Measurements from ENCODE around the gene SMIM30. TPM values are rescaled to one million over a fixed set of nuclear protein-coding genes. Genes with fewer than 3 reads are reported as not detected.
A peak's percentile ranks its signal among the peaks of the same experiment; 100 is the strongest.
"Not testable (repeated sequence)": the region's sequence is repeated elsewhere in the genome, so short reads cannot be mapped to it uniquely, and the experiment has no call there.

Gene SMIM30, protein sequence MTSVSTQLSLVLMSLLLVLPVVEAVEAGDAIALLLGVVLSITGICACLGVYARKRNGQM
- polyA plus RNA-seq (ENCODE audit: insufficient read length in 12 of 12), result 100 to 1,000 TPM in 10 of 12 donors, 10 to 100 TPM in 1, not detected in 1; 60.3 to 145 (median 117) TPM
- long read RNA-seq, donor 1, transcript SMIM30-202 (2 exons, 818 nt), result minor isoform, 11 of 61 reads
- long read RNA-seq, donor 1, transcript SMIM30-201 (3 exons, 1,070 nt), result major isoform, 46 of 61 reads
- long read RNA-seq, donor 1, partial matches to known transcripts, result 0 of 61 reads
- long read RNA-seq, donor 1, other reads (novel, unspliced or antisense), result 0 of 61 reads
- long read RNA-seq, donor 2, transcript SMIM30-202 (2 exons, 818 nt), result minor isoform, 23 of 132 reads
- long read RNA-seq, donor 2, transcript SMIM30-201 (3 exons, 1,070 nt), result major isoform, 104 of 132 reads
- long read RNA-seq, donor 2, transcript SMIM30-204 (3 exons, 962 nt), result minor isoform, 5 of 132 reads
- long read RNA-seq, donor 2, partial matches to known transcripts, result 0 of 132 reads
- long read RNA-seq, donor 2, other reads (novel, unspliced or antisense), result 0 of 132 reads
- long read RNA-seq, donor 3, transcript SMIM30-202 (2 exons, 818 nt), result minor isoform, 7 of 46 reads
- long read RNA-seq, donor 3, transcript SMIM30-201 (3 exons, 1,070 nt), result major isoform, 38 of 46 reads
- long read RNA-seq, donor 3, partial matches to known transcripts, result 0 of 46 reads
- long read RNA-seq, donor 3, other reads (novel, unspliced or antisense), result 0 of 46 reads
- long read RNA-seq, donor 4, transcript SMIM30-202 (2 exons, 818 nt), result minor isoform, 10 of 41 reads
- long read RNA-seq, donor 4, transcript SMIM30-201 (3 exons, 1,070 nt), result major isoform, 31 of 41 reads
- long read RNA-seq, donor 4, partial matches to known transcripts, result 0 of 41 reads
- long read RNA-seq, donor 4, other reads (novel, unspliced or antisense), result 0 of 41 reads
- long read RNA-seq, donor 5, transcript SMIM30-201 (3 exons, 1,070 nt), result major isoform, 66 of 83 reads
- long read RNA-seq, donor 5, transcript SMIM30-202 (2 exons, 818 nt), result minor isoform, 15 of 83 reads
- long read RNA-seq, donor 5, partial matches to known transcripts, result 0 of 83 reads
- long read RNA-seq, donor 5, other reads (novel, unspliced or antisense), result 0 of 83 reads
- long read RNA-seq, donor 6, transcript SMIM30-201 (3 exons, 1,070 nt), result major isoform, 36 of 45 reads
- long read RNA-seq, donor 6, partial matches to known transcripts, result 7 of 45 reads
- long read RNA-seq, donor 6, other reads (novel, unspliced or antisense), result 0 of 45 reads
- long read RNA-seq, donor 7, transcript SMIM30-201 (3 exons, 1,070 nt), result major isoform, 34 of 45 reads
- long read RNA-seq, donor 7, transcript SMIM30-202 (2 exons, 818 nt), result minor isoform, 7 of 45 reads
- long read RNA-seq, donor 7, partial matches to known transcripts, result 0 of 45 reads
- long read RNA-seq, donor 7, other reads (novel, unspliced or antisense), result 0 of 45 reads
- long read RNA-seq, donor 8, transcript SMIM30-201 (3 exons, 1,070 nt), result major isoform, 68 of 91 reads
- long read RNA-seq, donor 8, transcript SMIM30-202 (2 exons, 818 nt), result minor isoform, 23 of 91 reads
- long read RNA-seq, donor 8, partial matches to known transcripts, result 0 of 91 reads
- long read RNA-seq, donor 8, other reads (novel, unspliced or antisense), result 0 of 91 reads
- long read RNA-seq, donor 9, transcript SMIM30-201 (3 exons, 1,070 nt), result major isoform, 34 of 41 reads
- long read RNA-seq, donor 9, partial matches to known transcripts, result 0 of 41 reads
- long read RNA-seq, donor 9, other reads (novel, unspliced or antisense), result 0 of 41 reads
- long read RNA-seq, donor 10, transcript SMIM30-202 (2 exons, 818 nt), result minor isoform, 11 of 85 reads
- long read RNA-seq, donor 10, transcript SMIM30-201 (3 exons, 1,070 nt), result major isoform, 74 of 85 reads
- long read RNA-seq, donor 10, partial matches to known transcripts, result 0 of 85 reads
- long read RNA-seq, donor 10, other reads (novel, unspliced or antisense), result 0 of 85 reads
- long read RNA-seq, donor 11, transcript SMIM30-201 (3 exons, 1,070 nt), result major isoform, 74 of 87 reads
- long read RNA-seq, donor 11, transcript SMIM30-202 (2 exons, 818 nt), result minor isoform, 10 of 87 reads
- long read RNA-seq, donor 11, partial matches to known transcripts, result 0 of 87 reads
- long read RNA-seq, donor 11, other reads (novel, unspliced or antisense), result 0 of 87 reads

- peak; percentile 92 for DNase-seq
Measured at GRCh38 chr7:113118074-113118959, at the start of gene SMIM30. Gene SMIM30 (minus strand): TSS chr7:113118554. CDS start chr7:113117578, 976 bp downstream.

GRCh38 chr7:113166176-113166575 lies 47.8 kb upstream of the SMIM30 start:
- DNase-seq, result not testable (repeated sequence)

DNA sequence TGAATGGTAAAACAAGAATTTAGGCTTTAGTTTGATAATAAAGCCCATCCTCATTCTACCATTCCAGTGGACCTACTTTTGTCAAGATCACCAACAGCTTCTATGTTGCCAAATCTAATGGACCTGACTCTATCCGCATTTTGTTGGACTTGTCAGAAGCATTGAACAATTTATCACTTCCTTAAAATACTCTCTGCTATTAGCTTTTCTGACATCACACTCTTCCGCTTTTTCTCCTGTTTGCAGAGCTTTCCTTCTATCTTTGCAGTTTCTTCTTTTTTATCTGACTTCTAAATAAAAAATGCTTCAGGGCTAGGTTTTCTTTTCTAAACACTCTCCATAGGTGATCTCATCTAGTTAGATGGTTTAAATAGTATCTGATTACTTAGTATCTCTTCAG lies 42.7 kb upstream of the SMIM30 start:
- no peak for DNase-seq

DNA sequence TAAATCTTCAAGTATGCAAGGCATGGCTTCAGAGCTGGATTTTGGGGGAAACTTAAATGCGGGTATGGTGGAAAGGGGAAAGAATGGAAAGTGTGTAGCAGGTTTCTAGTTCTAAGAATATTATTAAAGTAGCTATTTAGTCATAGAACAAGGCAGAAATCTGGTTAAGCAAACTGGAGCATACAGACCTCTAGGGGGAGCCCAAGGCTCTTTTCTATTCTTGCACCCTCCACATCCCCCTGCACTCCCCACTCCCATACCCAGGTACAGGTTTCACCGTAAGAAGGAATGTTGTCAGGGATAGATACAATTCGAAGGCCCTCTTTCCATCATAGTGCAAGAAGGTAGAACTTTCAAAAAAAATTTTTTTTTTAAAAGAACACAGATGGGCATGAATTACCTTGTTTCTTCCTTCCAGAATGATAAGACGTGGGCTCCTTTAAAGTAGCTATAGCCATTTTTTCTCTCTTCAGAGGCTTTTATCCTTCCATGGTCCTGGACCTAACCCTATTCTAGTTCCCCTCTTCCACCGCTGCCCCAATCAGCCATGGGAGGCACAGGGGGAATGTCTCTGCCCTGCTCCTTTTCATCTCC lies 41.5 kb upstream of the SMIM30 start:
- peak; percentile 4 for DNase-seq

DNA sequence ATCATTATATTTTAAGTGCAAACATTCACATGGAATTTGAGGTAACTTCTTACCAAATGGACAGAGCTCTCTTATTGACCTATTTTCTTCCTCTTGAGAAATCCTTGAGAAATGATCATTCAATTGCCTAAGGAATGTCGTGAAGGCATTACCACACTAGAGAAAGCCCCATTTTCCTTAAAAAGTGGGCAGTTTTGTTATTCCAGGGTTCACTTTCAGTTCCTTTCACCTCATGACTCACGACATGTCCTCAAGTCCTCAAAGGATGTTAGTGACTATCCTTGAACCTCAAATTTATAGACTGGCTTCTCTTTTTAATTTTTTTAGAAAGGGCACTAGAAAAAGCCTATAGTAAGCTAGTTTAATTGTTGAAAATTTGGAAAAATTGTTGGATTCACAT lies 40.4 kb upstream of the SMIM30 start:
- no peak for DNase-seq

GRCh38 chr7:113154117-113154516 lies 35.8 kb upstream of the SMIM30 start:
- DNase-seq, result no peak

GRCh38 chr7:113144817-113145216 lies 26.5 kb upstream of the SMIM30 start:
- no peak for DNase-seq

DNA sequence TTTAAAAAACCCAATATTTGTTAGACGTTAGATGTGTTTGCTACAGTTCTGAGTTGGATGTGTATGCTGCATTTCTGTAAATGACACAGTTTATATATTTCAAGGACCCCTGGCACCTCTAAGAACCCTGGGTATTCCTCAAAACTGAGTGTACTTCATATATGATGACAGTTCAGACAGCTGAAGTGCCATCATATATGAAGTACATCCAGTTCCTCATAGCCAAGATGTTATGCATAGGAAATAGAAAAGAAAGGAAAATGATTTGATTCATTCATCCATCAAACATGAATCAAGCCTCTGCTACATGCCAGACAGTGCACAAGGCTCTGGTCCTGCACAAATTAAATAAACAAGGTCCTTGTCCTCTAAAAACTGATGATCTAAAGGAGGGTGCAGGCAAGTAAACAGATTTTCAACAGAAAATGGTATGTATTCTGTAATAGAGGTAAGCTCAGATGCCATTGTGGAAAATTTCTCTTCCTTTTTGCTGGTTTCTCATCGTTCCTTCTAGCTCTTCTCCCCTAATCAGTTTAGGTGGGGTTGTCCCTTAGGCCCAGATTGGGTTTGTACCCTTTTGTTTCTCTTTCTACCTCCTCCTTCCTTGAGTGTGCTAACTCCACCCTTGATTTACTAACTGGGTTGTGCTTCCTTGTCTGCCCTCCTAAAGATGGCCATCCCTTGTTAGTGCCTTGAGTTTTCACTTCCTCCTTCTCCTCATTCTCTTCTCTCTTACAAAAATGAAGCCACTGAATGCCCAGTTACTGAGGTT lies 25.3 kb upstream of the SMIM30 start:
- no peak for DNase-seq

DNA sequence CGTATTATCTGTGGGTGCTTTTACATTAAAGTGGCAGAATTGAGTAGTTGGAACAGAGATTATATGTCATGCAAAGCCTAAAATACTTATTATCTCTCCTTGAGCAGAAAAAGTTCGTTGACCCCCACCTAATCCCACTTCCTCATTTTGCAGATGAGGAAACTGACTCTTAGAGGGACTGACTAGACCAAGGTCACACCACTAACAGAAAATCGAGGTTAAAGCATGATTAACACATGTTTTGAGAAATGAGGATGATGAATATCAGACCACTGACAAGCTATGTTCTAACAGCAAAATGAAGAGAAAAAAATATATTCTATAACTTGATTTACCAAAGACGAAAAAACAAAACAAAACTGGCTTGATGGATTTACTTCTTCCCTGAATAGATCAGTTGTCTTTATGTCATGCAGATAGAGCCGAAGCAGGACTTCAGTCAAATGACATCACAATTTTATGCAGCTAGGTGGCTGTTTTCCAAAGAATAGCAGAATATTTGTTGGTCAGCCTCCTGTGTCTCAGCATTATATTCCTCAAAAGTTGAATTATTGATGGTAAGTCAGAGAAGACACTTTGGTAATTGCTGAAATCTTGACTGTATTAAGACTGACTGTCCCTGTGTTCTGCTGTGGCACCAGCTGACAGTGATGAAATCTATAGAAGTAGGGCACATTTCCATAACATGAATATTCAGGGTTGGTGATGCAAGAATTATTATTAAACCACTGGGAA lies 24.2 kb upstream of the SMIM30 start:
- DNase-seq, result no peak

- no peak for DNase-seq
Measured at GRCh38 chr7:113141803-113142202, 23.4 kb upstream of the SMIM30 start.

DNA sequence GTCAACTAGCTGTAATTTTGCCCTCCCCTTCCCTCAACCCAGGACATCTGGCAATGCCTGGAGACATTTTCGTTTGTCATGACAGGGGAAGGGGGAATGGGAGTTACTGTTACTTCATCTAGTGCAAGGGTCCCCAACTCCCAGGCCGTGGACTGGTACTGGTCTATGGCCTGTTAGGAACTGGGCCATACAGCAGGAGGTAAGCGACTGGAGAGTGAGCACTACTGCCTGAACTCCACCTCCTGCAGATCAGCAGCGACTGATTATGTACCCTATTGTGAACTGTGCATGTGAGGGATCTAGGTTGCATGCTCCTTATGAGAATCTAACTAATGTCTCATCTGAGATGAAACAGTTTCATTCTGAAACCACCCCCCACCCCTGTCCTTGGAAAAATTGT lies 22.6 kb upstream of the SMIM30 start:
- no peak for DNase-seq

DNA sequence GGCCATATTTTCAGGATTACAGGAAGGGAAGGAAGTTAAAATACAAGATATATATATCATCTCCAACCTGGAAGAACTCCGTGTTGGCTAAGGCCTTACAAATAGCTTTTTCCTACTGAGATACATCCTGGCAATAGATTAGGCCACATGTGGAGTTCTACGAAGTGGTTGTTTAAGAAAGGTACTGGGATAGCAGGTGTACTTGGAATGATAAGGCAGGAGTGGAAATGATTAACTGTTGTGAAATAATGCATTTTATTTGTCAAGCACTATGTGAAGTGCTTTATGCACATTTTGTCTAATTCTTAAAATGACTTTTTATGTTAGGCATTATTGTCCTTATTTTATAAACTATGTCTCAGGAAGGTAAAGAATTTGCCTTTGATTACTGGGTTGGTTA lies 18.9 kb upstream of the SMIM30 start:
- DNase-seq, result no peak

- DNase-seq, result no peak
Measured at GRCh38 chr7:113134025-113134424, 15.7 kb upstream of the SMIM30 start.

DNA sequence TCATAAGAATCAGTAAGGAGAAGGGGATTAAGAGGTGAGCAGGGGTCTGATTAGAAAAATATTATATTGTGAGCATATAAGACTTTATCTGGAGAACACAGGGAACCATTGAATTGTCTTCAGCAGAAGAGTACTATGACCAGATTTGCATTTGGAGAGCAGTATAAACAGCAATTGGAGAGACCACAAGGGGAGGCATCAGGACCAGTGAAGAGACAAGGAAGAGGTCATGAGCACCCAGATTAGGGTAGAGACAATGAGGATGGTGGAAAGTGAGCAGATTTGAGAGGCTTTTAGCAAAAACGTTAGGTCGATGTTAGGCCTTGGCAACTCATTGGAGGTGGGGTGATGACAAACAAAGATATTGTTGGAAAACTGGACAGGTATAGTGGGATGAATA lies 13.0 kb upstream of the SMIM30 start:
- DNase-seq, result no peak

GRCh38 chr7:113128031-113128430 lies 9.7 kb upstream of the SMIM30 start:
- DNase-seq, result no peak

- no peak for DNase-seq
Measured at GRCh38 chr7:113125728-113126127, 7.4 kb upstream of the SMIM30 start.

DNA sequence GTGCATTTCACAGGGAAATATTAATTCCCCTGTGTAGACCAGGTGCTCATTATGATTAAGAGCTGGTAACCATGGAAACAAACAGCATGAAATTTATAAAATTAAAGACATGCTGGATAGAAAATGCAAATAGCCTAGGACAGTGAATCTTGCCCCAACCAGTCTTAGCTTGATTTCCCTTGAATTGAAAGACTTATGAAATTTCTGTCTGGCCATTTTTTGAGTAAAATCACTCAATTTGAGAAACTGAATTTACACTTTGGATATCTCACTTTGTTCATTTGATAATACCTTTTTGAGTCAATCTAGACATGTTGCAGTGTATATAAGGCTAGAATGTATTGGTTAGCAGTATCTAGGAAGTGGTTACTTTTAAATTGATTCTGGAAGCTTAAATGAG lies 4.4 kb upstream of the SMIM30 start:
- DNase-seq, result no peak
